ENCODE measurements around the gene CCDC6. TPM values are rescaled to one million over a fixed set of nuclear protein-coding genes. Genes with fewer than 3 reads are reported as not detected.

CCDC6 gene
- total RNA-seq, 1 experiment from 2014 or later: 54.9 TPM

DNA sequence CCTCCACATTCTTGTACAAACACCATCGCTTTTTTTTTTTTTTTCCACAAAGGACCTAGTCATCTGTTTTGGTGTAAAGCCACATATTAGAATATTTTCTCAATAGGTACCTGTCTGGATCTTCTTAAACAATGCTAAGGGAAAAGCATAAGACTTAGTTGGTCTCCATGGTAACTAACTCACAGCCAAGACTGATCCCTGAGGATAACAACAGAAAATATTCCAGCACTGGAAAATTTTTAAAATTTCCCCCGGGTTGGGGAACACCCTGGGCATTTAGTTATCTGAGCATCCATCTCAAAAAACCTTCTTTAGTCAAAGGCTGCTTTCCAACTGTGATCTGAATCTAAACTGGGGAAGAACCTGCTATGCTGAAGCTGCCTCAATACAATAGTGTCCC, 43.7 kb upstream of the CCDC6 start:
- H4K20me1 ChIP-seq (ENCODE audit: insufficient read depth): no peaks in the 10 kb centered on the region
- TF ChIP-seq ATF3 (IDR thresholded peaks at IDR 0.05): no peak
- TF ChIP-seq EGR1 (IDR thresholded peaks at IDR 0.05; ENCODE audit: low read depth): no peak
- TF ChIP-seq, protein P1, sequence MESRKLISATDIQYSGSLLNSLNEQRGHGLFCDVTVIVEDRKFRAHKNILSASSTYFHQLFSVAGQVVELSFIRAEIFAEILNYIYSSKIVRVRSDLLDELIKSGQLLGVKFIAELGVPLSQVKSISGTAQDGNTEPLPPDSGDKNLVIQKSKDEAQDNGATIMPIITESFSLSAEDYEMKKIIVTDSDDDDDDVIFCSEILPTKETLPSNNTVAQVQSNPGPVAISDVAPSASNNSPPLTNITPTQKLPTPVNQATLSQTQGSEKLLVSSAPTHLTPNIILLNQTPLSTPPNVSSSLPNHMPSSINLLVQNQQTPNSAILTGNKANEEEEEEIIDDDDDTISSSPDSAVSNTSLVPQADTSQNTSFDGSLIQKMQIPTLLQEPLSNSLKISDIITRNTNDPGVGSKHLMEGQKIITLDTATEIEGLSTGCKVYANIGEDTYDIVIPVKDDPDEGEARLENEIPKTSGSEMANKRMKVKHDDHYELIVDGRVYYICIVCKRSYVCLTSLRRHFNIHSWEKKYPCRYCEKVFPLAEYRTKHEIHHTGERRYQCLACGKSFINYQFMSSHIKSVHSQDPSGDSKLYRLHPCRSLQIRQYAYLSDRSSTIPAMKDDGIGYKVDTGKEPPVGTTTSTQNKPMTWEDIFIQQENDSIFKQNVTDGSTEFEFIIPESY (IDR thresholded peaks at IDR 0.05; ENCODE audit: extremely low read depth, insufficient replicate concordance, low read length): no peak
- TF ChIP-seq, protein P2, sequence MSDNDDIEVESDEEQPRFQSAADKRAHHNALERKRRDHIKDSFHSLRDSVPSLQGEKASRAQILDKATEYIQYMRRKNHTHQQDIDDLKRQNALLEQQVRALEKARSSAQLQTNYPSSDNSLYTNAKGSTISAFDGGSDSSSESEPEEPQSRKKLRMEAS (IDR thresholded peaks at IDR 0.05): no peak
- no peak for TF ChIP-seq ZFX (IDR thresholded peaks at IDR 0.05)
- no peak for TF ChIP-seq FOSL1 (IDR thresholded peaks at IDR 0.05; ENCODE audit: low read depth)
- TF ChIP-seq CBX3 (IDR thresholded peaks at IDR 0.05; ENCODE audit: low read depth): no peak
- TF ChIP-seq JUND (IDR thresholded peaks at IDR 0.05): no peak
- no peak for TF ChIP-seq SRF (IDR thresholded peaks at IDR 0.05; ENCODE audit: low read depth)
- TF ChIP-seq ZNF274 (IDR thresholded peaks at IDR 0.05; ENCODE audit: low read depth, low read length): no peak
- no peak for TF ChIP-seq EZH2phosphoT487 (IDR thresholded peaks at IDR 0.05; ENCODE audit: borderline replicate concordance)
- H3K4me1 ChIP-seq (ENCODE audit: control insufficient read depth in 1 of 2, insufficient read depth in 2 of 2, low read length in 2 of 2): no peaks in the 10 kb centered on the region
- no peak overlapping the region for H3K27ac ChIP-seq (ENCODE audit: low read depth, low read length)
- H3K36me3 ChIP-seq (ENCODE audit: control insufficient read depth in 1 of 2, insufficient read depth in 2 of 2, low read length in 2 of 2): no peaks in the 10 kb centered on the region
- no peak overlapping the region for H3K4me2 ChIP-seq (ENCODE audit: low read length)
- no peaks in the 10 kb centered on the region for H3K9me2 ChIP-seq (ENCODE audit: insufficient read depth)
- H3K27me3 ChIP-seq (ENCODE audit: insufficient read depth, low read length): no peaks in the 10 kb centered on the region
- ATAC-seq: no peak
- H2AFZ ChIP-seq (ENCODE audit: low read depth, low read length, poor library complexity, severe bottlenecking): no peak overlapping the region
- H3K4me3 ChIP-seq (replicated peaks in 1 of 2; ENCODE audit: low read depth in 1 of 2, low read length in 2 of 2): no peak overlapping the region
- BruUV-seq (replicated peaks): no TSS peak
- ChIA-PET RAD21 (ENCODE audit: low non-redundant PET in 1 of 2, low total read pairs in 2 of 2, uncharacterized antibody in 2 of 2, unreplicated experiment in 2 of 2) (no interaction called here), CTCF (no interaction called here), POLR2A (no interaction called here)
- H3K9me3 ChIP-seq (ENCODE audit: control insufficient read depth in 1 of 2, insufficient read depth in 1 of 2, low read depth in 1 of 2, low read length in 2 of 2): no peaks in the 10 kb centered on the region
- no peaks in the 10 kb centered on the region for H3K79me2 ChIP-seq (ENCODE audit: insufficient read depth, low read length)
- DNase-seq (ENCODE audit: low read depth, low spot score): no peak
- intact Hi-C loops (cut with micrococcal nuclease): no loop called here
- H3K9ac ChIP-seq (ENCODE audit: low read length): no peak overlapping the region
